Islet of Langerhans (tissue), 1 donor: Measurements from ENCODE around the gene OR6C65.
"Not testable (repeated sequence)": the region's sequence is repeated elsewhere in the genome, so short reads cannot be mapped to it uniquely, and the experiment has no call there.

Experiments
- FAIRE-seq: peaks from one replicate; lab custom pipeline; 2011; peaks lifted over from hg19 to GRCh38; lab: Jason Lieb, UNC

The OR6C65 gene

GRCh38 chr12:55400229-55400628 is at the start of gene OR6C65:
TSS of gene OR6C65 (plus strand) at chr12:55400529. CDS start at chr12:55400529, 0 bp downstream.
- FAIRE-seq: no peak

- not testable (repeated sequence) for FAIRE-seq
Observed at GRCh38 chr12:55355338-55355737, 45.0 kb upstream of the OR6C65 start.

GRCh38 chr12:55362675-55363074 is 37.7 kb upstream of the OR6C65 start, which contains the start of gene OR6C75:
TSS of gene OR6C75 (plus strand) at chr12:55362975. CDS start at chr12:55365111, 2,136 bp downstream.
- no peak for FAIRE-seq

- FAIRE-seq: no peak
Observed at GRCh38 chr12:55365086-55365485, 35.2 kb upstream of the OR6C65 start.

- FAIRE-seq: no peak
Observed at GRCh38 chr12:55372521-55372920, 27.8 kb upstream of the OR6C65 start.

- FAIRE-seq: no peak
Observed at GRCh38 chr12:55385891-55386290, 14.4 kb upstream of the OR6C65 start.

- no peak for FAIRE-seq
Observed at GRCh38 chr12:55392032-55392795, 8.1 kb upstream of the OR6C65 start.

GRCh38 chr12:55396326-55396725 is 4.0 kb upstream of the OR6C65 start:
- no peak for FAIRE-seq

GRCh38 chr12:55407866-55408265 is 7.5 kb downstream of the OR6C65 start:
- FAIRE-seq: no peak

- FAIRE-seq: not testable (repeated sequence)
Observed at GRCh38 chr12:55409133-55409532, 8.8 kb downstream of the OR6C65 start.

GRCh38 chr12:55412138-55412537 is 11.8 kb downstream of the OR6C65 start:
- FAIRE-seq: not testable (repeated sequence)

GRCh38 chr12:55413498-55414388 is 13.4 kb downstream of the OR6C65 start:
- not testable (repeated sequence) for FAIRE-seq

- not testable (repeated sequence) for FAIRE-seq
Observed at GRCh38 chr12:55414396-55414823, 14.1 kb downstream of the OR6C65 start.

- not testable (repeated sequence) for FAIRE-seq
Observed at GRCh38 chr12:55414889-55415288, 14.6 kb downstream of the OR6C65 start.

- no peak for FAIRE-seq
Observed at GRCh38 chr12:55416961-55417360, 16.6 kb downstream of the OR6C65 start.

- no peak for FAIRE-seq
Observed at GRCh38 chr12:55420307-55420962, 20.1 kb downstream of the OR6C65 start.

GRCh38 chr12:55425954-55426353 is 25.6 kb downstream of the OR6C65 start, which contains the start of gene OR6C76:
TSS of gene OR6C76 (plus strand) at chr12:55426254. CDS start at chr12:55426254, 0 bp downstream.
- FAIRE-seq: no peak

GRCh38 chr12:55428331-55429243 is 28.3 kb downstream of the OR6C65 start:
- no peak for FAIRE-seq

- not testable (repeated sequence) for FAIRE-seq
Observed at GRCh38 chr12:55441233-55441632, 40.9 kb downstream of the OR6C65 start.

- FAIRE-seq: no peak
Observed at GRCh38 chr12:55443776-55444175, 43.4 kb downstream of the OR6C65 start, which contains the start of gene OR6C2. TSS of gene OR6C2 (plus strand) at chr12:55444076. CDS start at chr12:55452214, 8,138 bp downstream.

- FAIRE-seq: no peak
Observed at GRCh38 chr12:55445357-55445756, 45.0 kb downstream of the OR6C65 start.
